Stimulated activated CD8-positive, alpha-beta memory T cell treated with anti-CD3 and anti-CD28 coated beads, Interleukin-4, amount 100 ng/mL, for 1 hour (primary cell): ENCODE data around the gene NUP85.
"Not testable (repeated sequence)": the region's sequence is repeated elsewhere in the genome, so short reads cannot be mapped to it uniquely, and the experiment has no call there.

ENCODE experiments used
- DNase-seq, 2 donors: peaks; one replicate each; pipeline ENCODE4 v3.0.0-alpha.2; 2020; ENCODE audit warnings: low read depth in 2 of 2, low spot score in 1 of 2

Gene NUP85

DNA sequence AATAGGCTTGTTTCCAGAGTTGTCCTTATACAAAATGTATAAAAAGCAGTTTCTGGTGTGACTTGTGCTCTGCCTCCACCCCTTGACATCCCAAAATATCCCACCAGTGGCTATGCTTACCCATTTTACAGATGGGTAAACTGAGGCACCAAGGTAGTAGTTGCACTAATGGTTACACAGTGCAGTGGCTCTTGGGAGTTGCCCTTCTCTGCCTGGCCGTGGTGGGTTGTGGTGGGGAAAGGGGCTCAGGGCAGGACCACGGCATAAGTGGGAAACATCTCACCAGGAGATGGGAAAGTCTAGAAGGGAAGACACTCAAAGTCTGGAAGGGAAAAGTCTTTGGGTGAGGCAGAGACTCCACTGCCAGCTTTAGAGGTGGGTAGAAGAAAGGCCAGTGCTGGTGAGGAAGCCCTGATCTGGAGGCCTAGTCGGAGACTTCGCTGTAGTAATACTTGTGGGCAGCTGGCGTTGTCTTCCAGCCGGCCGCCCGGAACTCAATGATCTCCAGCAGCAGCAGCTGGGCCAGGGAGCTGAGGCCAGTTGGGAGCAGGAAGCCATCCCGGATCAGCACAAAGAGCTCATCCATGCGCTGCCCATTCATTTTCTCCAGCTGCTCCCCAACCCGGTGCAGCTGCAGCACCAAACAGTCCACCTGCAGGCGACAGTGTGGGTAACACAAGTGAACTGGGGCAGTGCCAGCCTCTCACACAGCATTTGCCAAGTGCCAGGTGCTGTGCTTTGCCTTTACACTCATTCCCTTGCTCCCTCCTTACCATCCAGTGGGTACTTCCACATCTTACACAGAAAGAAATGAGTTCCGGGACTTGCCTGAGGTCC lies 61.1 kb downstream of the NUP85 start:
- no peak for DNase-seq

DNA sequence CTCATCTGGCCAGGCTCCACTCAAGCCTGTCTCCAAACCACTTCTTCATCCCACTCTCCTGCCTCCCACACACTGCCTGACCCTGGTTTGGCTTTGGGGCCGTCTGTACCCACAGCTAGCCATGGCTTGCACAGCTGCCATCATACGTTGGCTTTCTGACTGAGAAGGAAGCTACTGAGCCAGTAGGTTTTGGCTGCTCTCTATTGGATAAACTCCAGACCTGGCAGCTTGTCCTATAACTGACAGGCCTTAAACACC lies 61.6 kb downstream of the NUP85 start:
- no peak for DNase-seq

GRCh38 chr17:75267411-75268232 lies 62.1 kb downstream of the NUP85 start:
- no peak for DNase-seq

DNA sequence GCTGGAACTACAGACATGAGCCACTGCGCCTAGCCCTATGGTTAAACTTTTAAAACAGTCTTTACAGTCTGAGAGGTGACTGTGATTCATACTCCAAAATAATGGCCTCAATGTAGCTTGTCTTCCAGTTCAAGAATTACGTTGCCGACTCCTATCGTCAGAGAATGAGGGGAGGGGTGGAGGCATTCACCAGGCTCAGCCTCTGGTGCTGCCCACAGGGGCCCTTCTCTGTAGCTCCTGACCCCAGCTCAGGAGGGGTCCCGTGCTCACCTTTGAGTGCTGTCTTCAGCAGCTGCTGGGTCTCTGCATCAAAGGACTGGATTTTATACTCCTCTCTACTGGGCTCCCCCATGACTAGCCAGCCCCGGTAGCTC lies 64.4 kb downstream of the NUP85 start:
- no peak for DNase-seq

DNA sequence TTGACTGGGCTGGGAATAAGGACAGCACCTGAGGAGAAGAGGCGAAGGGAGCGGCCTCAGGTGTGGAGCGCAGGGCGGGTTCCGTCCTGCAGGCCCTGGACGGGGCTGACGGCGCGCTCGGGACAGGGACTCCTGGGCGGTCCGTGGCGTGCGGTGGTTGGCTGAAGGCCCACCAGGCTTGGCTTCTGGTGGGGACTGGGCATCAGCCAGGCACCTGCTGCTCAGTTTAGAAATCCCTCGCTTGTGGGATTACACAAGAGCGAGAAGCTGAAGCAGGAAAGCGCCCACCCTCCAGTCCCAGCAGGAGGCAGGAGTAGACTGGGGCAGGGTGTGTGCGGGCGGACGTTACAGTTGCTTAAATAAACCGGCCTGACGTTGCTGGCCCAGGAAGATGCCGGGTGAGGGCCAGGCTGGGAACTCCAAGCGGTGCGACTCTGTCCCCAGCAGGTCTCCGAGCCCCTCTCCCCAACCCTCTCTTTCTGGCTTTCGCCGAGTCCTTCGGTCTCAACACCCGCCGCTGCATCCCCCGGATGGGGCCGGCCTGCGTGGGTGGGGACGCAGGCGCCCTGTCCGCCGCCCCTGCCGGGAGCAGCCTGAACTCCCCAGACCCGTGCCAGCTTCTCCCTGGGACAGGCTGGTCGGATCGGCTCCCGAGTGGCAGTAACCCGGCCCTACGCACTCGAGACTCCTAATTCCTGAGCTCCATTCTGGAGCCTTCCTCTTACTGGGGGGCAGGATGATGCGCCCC lies 64.9 kb downstream of the NUP85 start:
- peak in 1 of 2 donors; percentile 7 for DNase-seq

DNA sequence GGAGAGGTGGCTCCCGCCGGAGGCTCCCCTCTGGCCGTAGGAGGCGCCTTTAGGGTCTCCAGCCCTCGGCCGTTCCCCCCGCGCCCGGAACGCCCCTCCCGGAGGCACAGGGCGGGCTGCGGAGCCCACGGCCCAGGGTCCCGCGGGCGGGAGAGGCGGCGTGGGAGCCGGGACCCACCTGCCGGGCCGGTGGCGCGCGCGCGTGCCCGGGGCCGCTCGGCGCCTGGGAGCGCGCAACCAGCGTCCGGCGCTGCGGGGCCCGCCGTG lies 65.4 kb downstream of the NUP85 start, which contains the start of gene MIF4GD:
MIF4GD (minus strand) TSS at position 266 of the 267 bp plus-strand sequence. CDS start 1,036 bp downstream, outside the sequence.
- DNase-seq = no peak

- peak; percentile 61 to 74 for DNase-seq
Measured at GRCh38 chr17:75271233-75271954, 65.9 kb downstream of the NUP85 start.

DNA sequence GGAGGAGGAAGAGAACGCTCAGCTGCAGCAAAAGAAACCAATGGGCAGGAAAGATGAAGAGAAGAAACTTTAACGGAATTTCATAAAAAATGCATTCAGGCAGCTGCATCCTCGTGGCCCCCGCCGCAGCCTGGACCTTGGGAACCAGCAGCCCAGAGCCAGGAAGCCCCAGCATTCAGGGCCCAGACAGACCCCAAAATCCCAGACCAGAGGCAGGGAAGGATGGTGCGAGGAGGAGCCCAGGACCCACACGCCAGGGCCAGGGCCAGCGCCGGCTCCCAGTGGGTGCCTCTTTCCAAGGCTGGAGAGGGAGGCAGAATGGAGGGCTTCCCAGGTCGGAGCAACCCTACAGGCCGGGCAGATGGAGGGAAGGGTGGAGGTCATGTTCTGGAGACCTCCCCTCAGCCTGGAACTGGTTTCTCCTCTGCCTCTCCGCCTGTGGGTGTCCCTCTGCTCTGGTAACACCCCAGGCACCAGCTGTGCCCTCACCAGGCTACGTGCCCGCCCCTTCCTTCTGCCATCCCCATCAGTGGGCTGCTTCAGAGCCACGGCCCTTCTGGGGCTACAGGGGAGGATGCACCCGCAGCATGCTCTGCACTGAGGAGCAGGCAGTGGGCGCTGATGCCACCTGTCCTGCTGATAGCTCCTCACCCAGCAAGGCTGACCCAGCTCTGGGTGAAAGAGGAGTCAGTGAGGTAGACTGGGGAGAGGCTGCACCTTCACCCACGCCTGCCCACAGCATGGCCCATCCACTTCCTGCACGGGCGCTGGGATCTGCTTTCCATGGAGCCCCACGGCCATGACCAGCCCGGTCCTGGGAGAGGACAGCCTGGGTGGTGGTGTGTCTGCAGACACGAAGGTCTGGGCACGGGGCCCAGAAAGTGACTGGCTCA lies 66.7 kb downstream of the NUP85 start:
- DNase-seq = no peak

DNA sequence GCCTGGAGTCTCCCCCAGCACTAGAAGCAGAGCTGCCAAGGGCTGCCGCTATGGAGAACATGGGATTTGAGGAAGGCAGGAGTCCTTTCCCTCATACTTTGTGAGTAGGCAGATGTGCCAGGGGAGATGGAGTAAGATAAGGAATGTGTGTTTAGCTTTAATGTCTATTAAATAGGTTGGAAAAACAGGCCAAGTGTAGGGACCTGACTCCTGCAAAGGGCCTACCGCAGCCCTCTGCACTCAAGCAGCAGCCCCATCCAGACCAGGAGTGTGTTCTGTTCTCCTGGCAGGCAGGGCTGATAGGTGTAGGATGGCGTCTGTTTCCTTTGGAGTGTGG lies 67.3 kb downstream of the NUP85 start:
- no peak for DNase-seq

- no peak for DNase-seq
Measured at GRCh38 chr17:75273977-75274708, 68.7 kb downstream of the NUP85 start.

GRCh38 chr17:75277664-75278071 lies 72.2 kb downstream of the NUP85 start:
- no peak for DNase-seq

DNA sequence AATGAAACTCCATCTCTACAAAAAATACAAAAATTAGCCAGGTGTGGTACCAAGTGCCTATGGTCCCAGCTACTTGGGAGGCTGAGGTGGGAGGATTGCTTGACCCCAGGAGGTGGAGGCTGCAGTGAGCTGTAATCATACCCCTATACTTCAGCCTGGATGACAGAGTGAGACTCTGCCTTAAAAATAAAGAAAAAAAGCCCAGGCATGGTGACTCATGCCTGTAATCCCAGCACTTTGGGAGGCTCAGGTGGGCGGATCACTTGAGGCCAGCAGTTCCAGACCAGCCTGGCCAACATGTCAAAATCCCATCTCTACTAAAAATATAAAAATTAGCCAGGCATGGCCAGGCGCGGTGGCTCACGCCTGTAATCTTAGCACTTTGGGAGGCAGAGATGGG lies 74.7 kb downstream of the NUP85 start:
- not testable (repeated sequence) for DNase-seq

- no peak for DNase-seq
Measured at GRCh38 chr17:75285123-75285522, 79.6 kb downstream of the NUP85 start.
